ENCODE results near the gene ZNF615.

GRCh38 chr19:52020506-52020905 is 12.5 kb upstream of the ZNF615 start:
- TF ChIP-seq CTCF (tag by site-specific recombination; IDR thresholded peaks at IDR 0.05) (no peak), ZNF175 (tag by site-specific recombination; IDR thresholded peaks at IDR 0.05) (no peak)

All from HEK293 (cell line).